Measurements from ENCODE around the gene TLE3.

The TLE3 gene

DNA sequence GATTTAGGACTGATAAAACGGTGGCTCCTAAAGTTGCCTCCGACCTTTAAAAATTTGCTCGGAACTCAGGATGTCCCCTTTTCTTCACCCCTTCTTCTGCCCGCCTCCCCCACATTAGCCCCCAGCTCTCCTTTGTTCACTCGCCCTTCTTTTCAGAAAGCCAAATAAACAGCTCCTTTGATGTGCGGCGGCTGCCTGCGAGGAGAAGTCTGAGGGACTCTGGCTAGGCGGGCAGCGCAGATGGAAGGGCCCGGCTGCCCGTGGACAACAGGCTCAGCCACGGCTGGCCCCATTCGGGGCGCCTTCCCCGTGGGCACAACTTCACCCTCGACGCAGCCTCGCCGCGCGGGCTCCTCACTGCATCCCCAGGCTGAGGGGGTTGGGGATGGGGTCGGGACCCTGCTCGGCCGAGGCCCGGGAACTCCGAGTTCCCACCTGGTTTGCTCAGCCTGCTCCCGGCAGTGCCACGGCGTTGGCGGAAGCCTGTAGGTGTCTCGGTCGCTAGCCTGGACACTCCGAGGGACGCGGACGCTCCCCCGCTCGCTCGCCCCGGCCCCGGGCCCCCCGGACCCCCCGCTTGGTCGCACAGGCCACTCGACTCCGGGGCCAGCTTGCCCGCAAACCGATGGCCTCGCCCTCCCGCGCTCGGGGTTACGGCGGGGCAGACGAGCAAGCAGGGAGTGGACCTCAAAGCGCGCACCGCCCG lies 897 bp upstream of the TLE3 start:
- peak; percentile 68 to 70 for DNase-seq

DNA sequence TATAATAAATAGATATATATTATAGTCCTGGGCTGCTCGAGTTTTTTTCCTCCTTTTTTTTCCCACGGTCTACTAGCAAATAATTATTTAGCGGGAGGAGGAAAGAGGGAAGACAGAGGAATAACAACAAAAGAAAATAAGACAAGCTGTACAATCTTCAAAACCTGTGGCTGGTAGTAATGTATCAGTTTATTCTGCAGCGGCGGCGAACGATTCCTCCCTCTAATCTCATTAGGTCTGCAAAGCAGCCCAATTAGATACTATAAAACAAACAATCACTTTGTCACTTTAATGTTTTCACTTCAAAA lies 390 bp upstream of the TLE3 start:
- DNase-seq = no peak

DNA sequence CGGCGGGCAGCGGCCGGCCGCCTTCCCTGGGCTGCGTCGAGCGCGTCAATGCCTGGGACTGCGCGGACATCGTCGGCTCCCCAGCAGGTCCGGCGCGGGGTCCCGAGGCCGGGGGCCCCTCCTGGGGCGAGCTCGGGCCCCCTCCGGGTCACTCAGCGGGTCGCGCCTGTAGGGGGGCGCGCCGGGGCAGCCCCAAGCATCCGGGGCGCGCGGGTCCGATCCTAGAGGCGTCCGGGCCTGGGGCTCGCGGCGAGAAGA lies 725 bp downstream of the TLE3 start:
- DNase-seq = no peak

DNA sequence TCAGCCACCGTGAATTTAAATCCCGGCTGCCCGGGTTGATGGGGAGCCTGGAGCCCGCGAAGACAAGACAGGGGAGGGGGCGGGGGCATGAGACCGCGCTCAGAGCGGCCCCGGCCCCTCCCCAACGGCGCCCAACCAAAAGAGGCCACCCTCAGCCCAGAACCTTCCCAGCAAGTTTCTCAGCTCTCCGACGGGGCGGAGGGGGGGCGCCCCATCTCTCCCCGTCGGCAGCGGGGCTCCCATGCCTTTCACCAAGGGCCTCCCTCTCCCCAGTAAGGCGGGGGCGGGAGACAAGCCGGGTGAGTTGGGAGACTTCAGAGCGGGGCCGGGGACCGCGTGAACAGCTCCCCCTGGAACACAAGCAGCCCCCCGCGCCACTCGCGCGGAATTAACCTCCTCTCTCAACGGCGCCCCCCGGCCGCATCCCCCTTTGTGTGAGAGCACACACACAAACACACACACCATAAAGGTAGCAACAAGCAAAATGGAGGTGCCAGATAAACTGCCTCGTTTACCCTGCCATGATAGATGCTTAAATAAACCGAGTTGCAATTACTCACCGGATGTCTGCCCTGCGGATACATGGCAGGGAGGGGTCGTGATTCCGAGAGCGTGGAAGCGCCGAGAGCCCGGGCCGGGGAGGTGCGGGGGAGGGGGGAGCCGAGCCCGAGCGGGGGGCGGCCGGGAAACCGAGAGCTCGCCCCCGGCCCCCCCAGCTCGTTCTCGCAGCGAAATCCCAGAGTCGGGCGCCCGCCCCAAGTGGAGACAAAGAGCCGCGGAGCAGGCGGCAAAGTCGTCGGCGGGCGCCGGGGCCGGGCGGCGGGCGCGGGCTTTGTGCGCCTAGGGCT lies 1.3 kb downstream of the TLE3 start:
- peak; percentile 69 to 78 for DNase-seq

DNA sequence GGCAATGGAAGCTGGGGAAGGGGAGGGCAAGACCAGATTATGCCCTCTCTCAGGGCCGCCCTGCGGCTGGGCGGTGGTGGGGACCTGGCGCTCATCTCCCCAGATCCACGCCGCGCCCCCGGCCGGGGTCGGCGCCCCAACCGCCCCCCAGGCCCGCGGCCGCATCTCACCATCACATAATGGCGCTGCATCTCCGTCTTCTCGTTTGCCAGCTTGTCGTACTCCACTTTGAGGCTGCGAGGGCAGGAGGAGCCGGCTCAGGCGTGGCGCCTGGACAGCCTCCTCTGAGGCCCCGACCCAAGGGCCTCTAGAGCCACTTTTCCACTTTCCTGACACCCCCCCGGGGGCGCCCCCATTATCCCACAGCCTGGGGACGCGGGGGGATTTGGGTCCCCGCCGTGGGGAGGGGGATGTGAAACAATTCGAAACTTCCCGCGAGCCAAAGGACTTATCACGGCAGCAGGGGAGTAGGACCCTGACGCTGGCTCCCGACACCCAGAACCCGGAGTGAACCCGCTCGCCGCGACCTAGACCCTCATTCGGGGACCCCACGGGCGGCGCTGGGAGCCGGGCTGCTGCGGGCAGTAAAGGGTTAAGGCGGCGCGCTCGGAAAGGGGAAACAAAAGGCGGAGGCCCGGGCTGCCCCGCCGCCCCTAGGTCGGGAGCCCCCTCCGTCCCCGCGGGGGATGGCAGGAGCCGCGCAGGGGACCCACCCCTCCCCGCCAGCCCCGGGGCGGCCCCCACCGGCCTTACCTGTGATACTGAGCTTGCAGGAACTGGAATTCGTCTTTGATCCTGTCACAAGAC lies 2.1 kb downstream of the TLE3 start:
- DNase-seq = peak; percentile 44 to 69

DNA sequence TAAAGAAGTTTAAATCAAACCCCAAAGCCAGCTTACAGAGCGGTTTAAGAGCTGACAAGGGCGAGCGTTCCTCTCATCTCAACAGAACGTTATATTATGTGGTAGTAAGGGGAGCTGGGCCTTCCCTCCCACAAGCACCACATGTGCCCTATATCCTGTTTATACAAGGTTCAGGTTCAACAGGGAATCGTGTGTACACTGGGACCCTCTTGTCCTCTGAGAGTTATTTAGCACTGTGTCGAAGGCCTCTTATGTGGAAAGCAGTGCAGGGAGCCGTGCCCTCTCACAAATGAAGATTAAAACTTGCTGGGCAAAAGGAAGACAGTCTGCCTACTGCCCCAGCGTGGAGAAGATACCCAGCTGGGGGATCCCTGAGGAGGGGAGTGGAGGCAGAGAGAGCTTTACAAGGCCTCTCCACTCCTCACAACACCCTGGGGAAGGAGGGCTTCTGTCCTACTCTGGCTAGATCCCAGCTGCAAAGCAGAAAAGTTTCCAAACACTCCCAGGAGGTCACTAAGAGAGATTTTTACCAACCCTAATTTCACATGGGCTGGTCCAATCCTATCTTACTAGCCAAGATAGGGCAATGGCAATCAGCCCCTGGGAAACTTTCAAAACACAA lies 2.9 kb downstream of the TLE3 start:
- peak in 1 of 2 experiments; percentile 44 for DNase-seq

DNA sequence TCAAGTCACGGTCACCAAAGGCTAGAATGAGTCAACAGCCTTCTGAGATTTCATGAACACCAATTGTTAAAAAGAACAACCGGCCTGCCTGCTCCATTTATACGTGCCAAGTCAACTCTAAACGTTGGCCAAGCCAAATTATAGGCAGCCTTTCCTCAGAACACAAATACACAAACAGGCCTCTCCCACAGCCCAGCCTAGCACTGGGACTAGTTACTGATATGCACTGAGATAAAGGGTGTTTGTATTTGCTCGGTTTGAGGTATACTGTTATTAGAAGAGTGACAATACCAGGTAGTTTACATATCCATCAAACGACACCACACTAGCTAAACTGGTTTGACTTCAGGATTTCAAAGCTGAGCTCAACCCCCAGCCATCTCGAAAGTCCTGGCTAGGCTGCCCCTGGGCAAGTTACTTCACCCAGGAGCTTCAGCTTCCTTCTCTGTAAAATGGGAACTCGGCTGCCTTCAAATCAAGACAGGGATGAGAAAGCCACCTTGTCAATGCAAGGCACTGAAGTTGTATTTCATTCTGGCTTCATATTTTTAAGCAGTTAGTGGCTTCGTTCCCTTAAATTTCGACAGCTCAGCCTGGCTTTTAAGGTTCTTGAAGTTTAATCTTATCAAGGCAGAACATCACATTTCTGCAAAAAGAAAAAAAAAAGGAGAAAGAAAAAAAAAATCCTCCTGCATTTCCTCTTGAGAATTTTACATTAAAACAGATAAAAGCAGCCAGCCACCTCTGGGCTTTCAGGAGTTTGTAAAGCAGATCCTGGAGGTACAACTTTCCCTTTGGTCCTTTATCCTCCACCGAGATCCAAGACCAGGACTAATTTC lies 4.0 kb downstream of the TLE3 start:
- no peak for DNase-seq

DNA sequence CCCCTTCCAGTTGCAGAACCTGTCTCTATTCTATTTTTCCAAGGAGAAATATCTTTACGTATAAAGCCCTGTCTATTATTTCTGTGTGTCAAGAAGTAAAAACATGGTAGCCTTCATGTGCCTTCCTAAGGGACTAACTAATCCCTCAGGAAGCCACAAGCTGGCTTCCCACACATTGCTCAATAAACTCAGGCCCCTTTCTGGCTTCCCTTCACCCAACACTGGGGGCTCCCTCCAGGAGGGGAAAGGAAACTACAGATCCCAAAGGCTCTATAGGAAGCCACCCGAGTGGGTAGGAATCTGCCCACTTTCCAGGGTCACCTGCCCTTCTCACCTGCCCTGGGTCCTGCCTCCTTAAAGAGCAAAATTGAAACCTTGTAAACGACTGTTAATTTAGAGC lies 4.6 kb downstream of the TLE3 start:
- DNase-seq = peak in 1 of 2 experiments; percentile 25

DNA sequence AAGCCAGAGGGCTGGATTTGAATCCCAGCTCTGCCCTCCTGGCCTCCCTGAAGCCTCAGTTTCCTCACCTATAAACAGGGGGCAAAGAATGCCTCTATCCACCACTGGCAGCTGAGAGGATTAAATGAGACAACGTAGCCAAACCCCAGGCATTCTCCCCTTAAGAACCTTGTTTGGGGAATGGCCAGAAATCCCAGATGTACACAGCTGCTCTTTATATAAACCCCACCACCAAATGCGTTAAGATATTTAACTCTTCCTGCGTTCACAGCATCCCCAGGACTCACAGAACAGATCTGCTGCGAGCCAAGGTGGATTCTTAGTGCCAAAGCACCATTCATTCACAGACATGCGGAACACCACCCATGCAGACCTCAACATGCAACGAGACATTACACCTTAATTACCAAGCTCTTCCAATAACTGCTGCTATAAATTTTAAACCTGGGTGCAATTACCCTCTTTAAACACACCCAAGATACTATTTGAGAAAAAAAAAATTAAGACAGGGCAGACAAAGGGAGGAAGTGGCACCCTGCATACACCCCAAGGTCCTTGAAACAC lies 5.2 kb downstream of the TLE3 start:
- peak in 1 of 2 experiments; percentile 76 for DNase-seq

DNA sequence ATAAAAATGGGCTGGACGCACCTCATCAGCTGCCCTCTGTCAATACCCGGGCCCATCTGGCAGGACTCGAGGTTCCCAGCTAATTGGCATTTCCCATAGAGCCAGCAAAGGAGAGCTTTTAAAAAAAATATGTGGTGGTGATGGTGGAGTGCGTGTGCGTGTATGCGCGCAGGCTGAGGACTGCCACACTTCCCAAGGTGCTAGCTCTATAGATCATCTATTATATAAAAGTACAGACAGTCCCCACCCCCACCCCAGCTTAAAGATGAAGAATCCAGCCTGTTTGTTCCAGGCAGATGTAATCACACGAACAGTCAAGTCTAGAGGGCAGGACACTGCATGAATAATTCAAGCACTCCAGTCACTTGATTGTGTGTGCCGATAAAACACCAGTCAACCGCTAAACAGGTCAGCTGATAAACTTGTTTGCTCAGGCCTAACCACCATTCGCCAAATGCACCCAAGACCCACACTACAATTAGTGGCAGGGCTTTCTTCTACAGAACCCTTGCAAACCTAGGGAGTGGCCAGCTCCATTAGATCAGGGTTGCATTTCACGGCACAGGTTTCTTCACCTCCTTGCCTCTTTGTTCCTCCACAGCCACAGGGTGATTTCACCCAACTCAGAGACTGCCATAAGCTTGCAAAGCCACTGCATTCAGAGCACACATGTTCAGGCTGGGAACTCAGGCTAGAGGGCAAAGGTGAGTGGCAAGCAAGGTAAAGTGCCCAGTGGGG lies 5.8 kb downstream of the TLE3 start:
- DNase-seq = peak; percentile 36 to 78

DNA sequence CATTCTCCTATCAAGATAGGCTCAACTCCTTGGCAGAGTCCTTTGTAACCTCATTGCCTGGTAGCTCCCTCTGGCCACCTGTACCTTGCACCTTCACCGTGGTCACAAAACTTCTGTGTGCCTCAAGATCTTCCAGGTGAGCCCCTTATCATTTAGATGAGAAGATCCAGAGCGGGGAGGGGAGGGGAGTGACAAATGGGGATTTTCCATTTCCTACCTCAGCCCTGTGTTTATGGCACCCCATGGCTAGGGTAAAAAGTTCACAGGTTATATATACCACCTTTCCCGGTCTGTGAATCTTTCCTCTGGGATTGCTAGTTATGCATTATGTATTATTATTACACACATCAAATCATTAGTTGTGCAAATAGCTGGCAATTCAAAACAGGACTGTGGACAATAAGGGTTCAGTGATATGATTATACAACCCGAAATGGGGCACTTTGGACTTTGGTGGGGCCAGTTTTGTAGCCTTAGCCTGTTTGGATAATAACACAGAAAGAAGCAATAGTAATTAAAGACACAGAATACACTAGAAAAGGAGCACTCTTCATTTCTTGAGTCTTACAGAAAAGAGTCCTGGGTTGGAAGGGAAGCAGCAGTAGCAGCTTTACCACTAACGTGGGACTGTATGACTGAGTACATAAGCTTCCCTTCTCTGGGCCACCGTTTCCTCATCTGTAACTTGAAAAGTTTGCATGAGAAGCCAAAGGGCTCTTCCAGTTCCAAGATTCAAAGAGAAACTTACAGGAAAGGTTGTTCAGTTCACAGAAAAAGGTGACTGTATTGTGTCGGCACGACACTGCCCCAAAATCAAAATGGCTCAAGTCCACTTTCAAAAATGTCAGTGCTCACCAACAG lies 7.1 kb downstream of the TLE3 start:
- no peak for DNase-seq

DNA sequence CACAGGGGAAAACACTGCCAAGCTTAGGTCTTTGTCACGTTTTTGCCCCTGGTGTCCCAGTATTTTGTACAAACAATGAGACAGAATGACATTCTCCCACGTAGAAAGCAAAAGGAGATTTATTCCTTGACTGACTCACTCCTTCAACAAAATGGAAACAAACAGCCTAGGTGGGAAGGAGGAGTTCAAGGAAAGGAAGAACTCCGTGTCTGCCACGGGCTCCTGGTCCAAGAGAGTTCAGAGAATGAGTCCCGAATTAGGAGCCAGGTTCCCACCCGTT lies 8.1 kb downstream of the TLE3 start:
- no peak for DNase-seq

DNA sequence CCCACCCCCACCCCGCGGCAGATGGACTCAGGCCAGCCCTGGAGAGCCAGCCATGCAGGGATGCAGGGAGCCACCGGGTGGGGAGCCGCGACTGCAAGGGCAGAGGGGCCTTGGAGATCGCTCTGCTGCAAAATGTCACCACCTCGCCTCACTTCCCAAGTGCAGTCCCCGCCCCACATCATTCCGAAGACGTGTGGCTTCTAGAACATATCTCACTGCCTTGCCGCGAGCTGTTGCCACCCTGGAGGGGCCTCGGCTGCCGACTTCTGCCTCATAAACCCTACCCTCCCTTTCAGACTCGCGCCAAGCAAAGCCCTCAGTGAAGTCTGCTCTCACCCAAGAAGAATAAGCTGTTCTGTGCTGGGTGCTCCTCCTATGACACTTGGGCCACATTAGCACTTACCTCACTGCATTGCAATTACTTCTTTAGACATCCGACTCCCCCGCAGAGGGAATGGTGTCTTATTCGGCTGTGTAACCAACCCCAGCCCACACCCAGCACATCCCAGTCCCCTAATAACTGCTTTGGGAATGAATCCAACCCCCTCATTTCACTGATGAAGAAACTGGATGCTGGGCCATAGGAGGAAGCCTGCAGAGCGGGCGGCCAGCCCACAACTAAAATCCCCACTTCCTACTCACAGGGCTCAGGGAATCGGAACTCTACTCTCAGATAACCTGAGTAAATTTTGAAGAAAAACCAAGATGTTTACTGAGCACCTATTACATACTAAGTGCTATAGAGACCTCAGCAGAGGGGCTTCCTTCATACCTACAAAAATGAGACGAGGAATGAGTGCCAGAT lies 8.6 kb downstream of the TLE3 start:
- peak; percentile 72 to 84 for DNase-seq

DNA sequence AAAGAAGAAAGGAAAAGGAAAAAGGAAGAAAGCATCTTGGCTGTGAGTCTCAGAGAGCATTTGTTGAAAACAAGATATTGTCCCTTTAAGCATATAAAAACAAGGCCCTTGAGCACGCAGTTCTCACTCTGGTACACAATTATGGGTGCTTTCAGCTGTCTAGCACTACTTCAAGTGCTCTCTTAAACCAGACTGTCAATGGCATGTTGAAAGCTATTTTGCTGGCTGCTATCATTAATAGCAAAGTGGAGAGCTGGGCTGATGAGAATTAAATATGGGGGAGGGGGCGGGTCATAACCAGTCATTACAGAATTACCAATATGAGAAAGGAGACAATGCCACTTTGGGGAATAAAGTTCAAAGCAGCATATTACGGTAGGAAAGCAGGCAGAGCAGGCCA lies 9.3 kb downstream of the TLE3 start:
- peak; percentile 85 to 91 for DNase-seq

DNA sequence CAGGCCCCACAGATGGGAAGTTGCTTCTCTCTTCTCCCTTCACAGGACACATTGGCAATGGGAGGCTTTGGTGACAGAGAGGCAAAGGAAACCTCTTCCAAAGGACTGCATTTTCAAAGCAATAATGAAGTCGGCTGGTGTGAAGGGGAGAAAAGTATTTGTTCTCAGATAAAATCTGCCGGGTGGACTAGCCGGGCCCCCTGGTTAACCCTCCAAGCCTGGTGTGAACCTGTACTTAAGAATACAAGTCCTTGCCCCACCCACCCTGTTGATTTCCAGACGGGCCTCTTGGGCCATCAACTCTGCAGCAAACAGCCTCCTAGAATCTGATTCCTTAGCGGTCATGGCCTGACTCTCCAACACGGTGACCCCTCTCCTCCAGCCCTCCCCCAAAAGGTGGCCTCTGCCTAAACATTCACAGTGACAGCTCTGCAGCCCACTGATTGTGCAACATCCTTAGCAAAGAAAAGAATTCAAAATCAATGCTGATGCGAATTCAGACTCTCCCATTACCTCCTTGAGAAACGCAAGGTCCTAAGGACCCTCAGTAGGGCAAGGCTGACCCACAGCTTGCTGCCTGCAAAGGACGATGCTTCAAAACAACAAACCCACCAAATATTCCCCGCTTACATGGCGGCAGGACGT lies 9.9 kb downstream of the TLE3 start:
- peak in 1 of 2 experiments; percentile 10 for DNase-seq

DNA sequence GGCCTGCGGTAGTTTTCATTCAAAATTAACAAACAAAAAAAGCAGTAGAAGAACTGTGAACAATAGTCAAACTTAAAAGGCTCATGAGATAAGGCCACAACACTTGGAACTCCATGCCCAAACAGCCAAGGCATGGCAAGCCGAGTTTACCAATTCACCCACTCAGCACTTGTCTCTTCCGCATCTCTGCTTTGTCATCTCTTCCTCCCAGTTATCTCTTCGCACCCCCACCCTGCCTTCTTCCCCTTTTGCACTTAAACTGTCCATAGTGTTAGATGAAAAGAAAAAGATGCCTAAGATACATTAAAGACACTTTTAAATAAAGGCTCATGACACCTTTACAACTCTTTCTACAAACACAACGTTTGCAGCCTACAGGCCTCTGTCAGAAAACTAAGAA lies 11.1 kb downstream of the TLE3 start:
- no peak for DNase-seq

DNA sequence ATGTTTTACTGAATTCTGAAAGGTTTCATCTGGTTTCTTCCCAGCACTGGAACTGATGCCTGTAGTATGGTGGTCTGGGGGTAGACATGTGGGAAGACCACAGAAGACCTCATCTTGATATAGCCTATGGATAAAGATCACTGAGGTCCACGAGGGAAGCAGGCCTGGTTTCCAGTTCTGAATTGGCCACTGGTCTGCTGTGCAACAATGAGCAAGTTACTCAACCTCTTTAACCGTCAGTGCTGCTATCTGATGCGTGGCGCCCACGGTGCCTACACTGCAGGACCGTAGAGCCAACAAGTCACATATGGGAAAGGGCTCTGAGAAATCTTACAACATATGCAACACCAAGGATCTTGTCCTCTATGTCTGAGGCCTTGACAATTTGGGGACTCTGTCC lies 13.3 kb downstream of the TLE3 start:
- no peak for DNase-seq

DNA sequence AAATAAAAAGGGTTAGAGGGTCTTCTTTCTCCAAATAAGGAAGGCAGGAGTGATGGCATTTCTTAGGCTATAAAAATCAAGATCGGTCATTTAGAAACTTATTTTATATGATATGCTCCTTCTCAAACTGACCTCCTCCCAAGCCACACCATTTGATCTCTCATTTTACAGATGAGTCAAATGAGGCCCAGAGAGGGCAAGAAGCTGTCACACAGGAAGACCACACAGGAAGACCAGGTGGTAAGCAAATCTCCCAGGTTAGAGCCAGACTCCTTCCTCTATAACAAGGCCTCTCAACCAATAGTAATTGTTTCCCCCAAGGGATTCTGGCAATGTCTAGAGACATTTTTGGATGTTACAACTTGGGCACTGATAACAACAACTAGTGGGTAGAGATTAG lies 13.8 kb downstream of the TLE3 start:
- no peak for DNase-seq

DNA sequence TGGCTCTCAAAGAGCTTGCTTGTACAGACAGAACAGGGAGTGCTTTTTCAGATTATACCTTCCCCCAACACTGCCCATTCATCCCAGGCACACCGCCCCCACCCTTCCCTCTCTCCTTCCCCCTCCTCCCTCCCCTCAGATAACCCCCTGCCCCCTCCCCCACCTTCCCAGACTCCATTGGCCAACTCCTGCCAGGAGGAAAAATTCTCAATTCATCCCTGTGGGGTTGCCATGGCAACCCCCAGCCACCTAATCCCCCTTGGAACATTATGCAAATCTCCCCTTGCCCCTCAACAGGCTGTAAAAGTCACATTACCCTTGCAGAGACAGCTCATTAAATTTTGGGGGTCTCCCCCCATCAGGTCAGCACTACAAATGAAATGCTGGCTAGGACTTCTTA lies 14.3 kb downstream of the TLE3 start:
- DNase-seq = peak; percentile 77 to 92

Data from NCI-H524 (cell line).